HG03575 (cell line): Measurements from ENCODE around the gene ZC3H13.

ENCODE experiments used
- ATAC-seq: cut with Tn5 transposase; IDR thresholded peaks from one replicate; pipeline ENCODE4 v1.9.1; 2021; ENCODE audit not compliant: unreplicated experiment, insufficient number of reproducible peaks, low FRiP score; ENCODE audit errors: extremely low read depth

Gene ZC3H13

DNA sequence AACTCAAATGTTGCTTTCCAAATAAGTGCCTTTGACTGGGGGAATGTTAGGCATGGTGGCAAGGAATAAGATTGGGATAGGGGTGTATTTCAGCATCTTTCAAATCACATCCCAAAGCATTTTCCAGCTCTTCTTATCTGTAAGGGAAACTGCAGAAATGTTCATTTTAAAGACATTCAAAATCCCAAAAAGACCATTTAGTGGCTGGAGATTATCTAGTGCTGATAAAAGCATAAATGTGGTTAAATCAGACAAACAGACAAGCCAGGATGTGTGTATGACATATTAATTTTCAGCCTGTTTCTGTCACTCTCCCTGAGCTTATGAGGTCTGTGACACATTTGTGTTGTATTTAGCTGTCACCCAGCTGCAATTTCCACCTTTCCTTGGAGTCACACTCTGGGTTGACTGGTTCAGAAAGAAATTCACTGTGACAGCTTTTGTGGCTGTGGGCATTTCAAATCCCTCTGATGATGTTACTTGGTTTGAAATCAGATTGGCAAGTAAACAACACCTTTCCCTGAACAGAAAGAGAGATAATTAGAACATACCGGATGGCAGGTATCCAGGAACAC lies 131.3 kb downstream of the ZC3H13 start:
- ATAC-seq: no peak

DNA sequence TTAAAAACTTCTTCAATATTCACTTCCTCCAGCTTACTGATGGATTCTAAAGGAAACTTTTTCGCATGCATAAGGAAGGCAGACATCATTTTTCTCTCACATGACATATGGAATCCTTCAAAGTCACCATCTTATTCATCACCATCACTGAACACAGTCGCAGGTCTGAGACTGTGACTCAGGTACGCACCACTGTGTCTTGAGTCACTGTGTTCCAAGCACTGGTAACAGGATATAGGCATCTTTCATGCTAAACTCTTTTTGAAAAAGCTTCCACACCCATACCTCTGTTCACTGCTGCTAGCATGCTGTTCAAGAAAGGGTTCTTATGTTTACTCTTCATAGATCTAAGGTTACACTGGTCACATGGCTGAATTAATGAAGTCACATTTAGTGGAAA lies 133.9 kb downstream of the ZC3H13 start:
- ATAC-seq: no peak

GRCh38 chr13:45917019-45917418 lies 135.5 kb downstream of the ZC3H13 start:
- no peak for ATAC-seq

- ATAC-seq: no peak
Measured at GRCh38 chr13:45915686-45916439, 136.7 kb downstream of the ZC3H13 start.

DNA sequence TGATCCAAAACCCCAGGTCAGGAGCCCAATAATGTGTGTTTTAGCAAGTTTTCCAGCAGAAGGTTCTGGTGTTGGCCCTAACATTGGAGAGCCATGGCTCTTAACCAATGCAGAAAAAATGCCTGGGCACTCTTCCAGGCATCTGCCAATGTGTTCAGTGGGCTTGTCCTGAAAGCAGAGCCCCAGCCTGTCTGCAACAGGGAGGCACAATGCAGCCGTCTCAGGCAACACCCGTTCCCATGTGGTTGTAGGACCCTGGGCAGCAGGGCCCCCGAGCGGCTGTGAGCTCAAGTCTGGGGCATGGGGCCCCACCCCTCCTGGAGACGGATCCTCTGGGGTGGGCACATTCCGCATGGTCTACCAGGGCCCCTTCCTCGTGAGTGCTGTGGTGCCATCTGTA lies 142.9 kb downstream of the ZC3H13 start:
- ATAC-seq: no peak

GRCh38 chr13:45909089-45909488 lies 143.5 kb downstream of the ZC3H13 start:
- no peak for ATAC-seq

DNA sequence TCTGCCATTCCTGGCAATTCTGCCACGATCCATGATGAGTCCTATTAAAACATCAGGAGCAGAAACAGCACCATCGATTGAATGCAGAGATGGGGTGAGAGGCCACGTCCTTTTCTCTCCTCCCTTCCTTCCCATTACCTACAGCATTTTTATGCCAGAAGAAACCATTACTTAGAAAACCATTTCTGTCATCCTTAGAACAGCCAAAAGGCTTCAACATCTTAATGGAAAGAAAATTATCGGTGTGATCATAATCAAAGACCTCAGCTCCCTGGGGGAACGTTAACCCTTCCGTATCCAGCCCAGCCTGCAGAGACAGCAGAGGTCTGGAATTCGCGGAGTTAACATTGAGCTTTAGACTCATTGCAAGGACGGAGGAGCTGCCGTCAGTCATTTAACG lies 145.0 kb downstream of the ZC3H13 start:
- ATAC-seq: no peak
